ENCODE results near the gene CEBPE. TPM values are rescaled to one million over a fixed set of nuclear protein-coding genes. Genes with fewer than 3 reads are reported as not detected.

CEBPE gene
- total RNA-seq, 2 experiments from 2014 or later, result 1.1 to 2.3 TPM

- no peak for TF ChIP-seq EZH2phosphoT487 (IDR thresholded peaks at IDR 0.05; ENCODE audit: borderline replicate concordance, low read depth, low read length)
- no peak for TF ChIP-seq CTCF (conservative IDR thresholded peaks at IDR 0.05; ENCODE audit: low read length)
- ChIA-PET CTCF (ENCODE audit: unreplicated experiment) (no interaction called here), POLR2A (interaction anchor here (0.6 kb wide), 1 partner anchor 299 kb away, joined by 3 read pairs; no protein-coding TSS in a partner anchor)
- Histone ChIP-seq H3K27ac (ENCODE audit: low read depth, low read length, poor library complexity, severe bottlenecking) (no peak overlapping the region), H3K4me1 (ENCODE audit: insufficient read depth, low read length, poor library complexity, severe bottlenecking) (no peaks in the 10 kb centered on the region), H2AFZ (ENCODE audit: low read length) (no peak overlapping the region), H3K9me2 (ENCODE audit: insufficient read depth, low read length) (no peaks in the 10 kb centered on the region), H3K4me2 (ENCODE audit: low read length) (no peak overlapping the region), H3K9me3 (ENCODE audit: low read length) (no peaks in the 10 kb centered on the region), H4K20me1 (ENCODE audit: insufficient read depth, low read length) (no peaks in the 10 kb centered on the region), H3K79me2 (ENCODE audit: insufficient read depth, low read depth, low read length) (no peaks in the 10 kb centered on the region), H3K36me3 (ENCODE audit: insufficient read depth, low read length) (no peaks in the 10 kb centered on the region), H3K4me3 (ENCODE audit: low read depth, low read length, poor library complexity, severe bottlenecking) (no peak overlapping the region)
- no TSS peak for BruUV-seq (replicated peaks)
- intact Hi-C loops (cut with micrococcal nuclease; ENCODE audit: unreplicated experiment), result no loop called here
- DNase-seq (ENCODE audit: low spot score), result no peak
Measured at GRCh38 chr14:23167116-23167847, 48.2 kb upstream of the CEBPE start.

DNA sequence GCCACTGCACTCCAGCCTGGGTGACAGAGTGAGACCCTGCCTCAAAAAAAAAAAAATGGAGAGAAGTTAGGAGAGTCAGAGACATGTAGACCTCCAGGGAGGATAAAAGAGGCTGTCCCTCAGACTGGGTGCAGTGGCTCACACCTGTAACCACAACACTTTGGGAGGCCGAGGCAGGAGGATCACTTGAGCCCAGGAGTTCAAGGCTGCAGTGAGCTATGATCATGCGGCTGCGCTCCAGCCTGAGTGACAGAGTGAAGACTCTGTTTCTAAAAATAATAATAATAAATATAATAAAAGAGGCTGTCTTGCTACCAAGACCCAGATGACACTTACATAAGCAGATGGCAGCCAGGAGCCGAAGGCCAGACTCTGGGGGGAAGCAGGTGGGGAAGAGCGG is 45.9 kb upstream of the CEBPE start:
- no TSS peak for BruUV-seq (replicated peaks)
- H3K36me3 ChIP-seq (ENCODE audit: insufficient read depth, low read length), result no peaks in the 10 kb centered on the region
- H2AFZ ChIP-seq (ENCODE audit: low read length), result no peak overlapping the region
- no peaks in the 10 kb centered on the region for H3K9me3 ChIP-seq (ENCODE audit: low read length)
- no peaks in the 10 kb centered on the region for H3K4me1 ChIP-seq (ENCODE audit: insufficient read depth, low read length, poor library complexity, severe bottlenecking)
- H3K27ac ChIP-seq (ENCODE audit: low read depth, low read length, poor library complexity, severe bottlenecking), result no peak overlapping the region
- no peak for TF ChIP-seq EZH2phosphoT487 (IDR thresholded peaks at IDR 0.05; ENCODE audit: borderline replicate concordance, low read depth, low read length)
- no peak for TF ChIP-seq CTCF (conservative IDR thresholded peaks at IDR 0.05; ENCODE audit: low read length)
- no peak for DNase-seq (ENCODE audit: low spot score)
- POLR2A ChIA-PET, result interaction anchor here (0.8 kb wide), 1 partner anchor 35 kb away, joined by 3 read pairs; no protein-coding TSS in a partner anchor
- CTCF ChIA-PET (ENCODE audit: unreplicated experiment), result no interaction called here
- H3K4me2 ChIP-seq (ENCODE audit: low read length), result no peak overlapping the region
- H3K9me2 ChIP-seq (ENCODE audit: insufficient read depth, low read length), result no peaks in the 10 kb centered on the region
- intact Hi-C loops (cut with micrococcal nuclease; ENCODE audit: unreplicated experiment), result no loop called here
- H3K4me3 ChIP-seq (ENCODE audit: low read depth, low read length, poor library complexity, severe bottlenecking), result no peak overlapping the region
- no peaks in the 10 kb centered on the region for H3K79me2 ChIP-seq (ENCODE audit: insufficient read depth, low read depth, low read length)
- H4K20me1 ChIP-seq (ENCODE audit: insufficient read depth, low read length), result no peaks in the 10 kb centered on the region

DNA sequence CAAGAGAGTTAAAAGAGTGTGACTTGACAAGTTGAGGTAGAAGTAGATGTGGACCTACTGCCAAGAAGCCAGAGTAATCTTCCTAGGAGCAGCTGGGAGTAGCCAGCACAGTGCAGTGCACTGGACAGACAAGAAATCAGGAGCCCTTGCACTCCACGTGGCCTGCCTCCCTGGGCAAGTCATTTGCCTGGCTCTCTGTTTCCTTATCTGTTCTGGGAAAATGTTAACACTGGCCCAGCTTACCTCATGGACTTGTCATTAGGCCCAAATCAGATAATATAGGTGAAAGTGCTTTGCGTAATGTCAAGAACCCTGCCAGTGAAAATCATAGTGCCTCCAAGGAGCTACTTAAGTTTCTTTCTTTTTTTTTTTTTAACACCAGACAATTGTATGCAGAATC is 45.2 kb upstream of the CEBPE start:
- TF ChIP-seq EZH2phosphoT487 (IDR thresholded peaks at IDR 0.05; ENCODE audit: borderline replicate concordance, low read depth, low read length), result no peak
- no peak for TF ChIP-seq CTCF (conservative IDR thresholded peaks at IDR 0.05; ENCODE audit: low read length)
- BruUV-seq (replicated peaks), result no TSS peak
- Histone ChIP-seq H3K4me3 (ENCODE audit: low read depth, low read length, poor library complexity, severe bottlenecking) (no peak overlapping the region), H3K27ac (ENCODE audit: low read depth, low read length, poor library complexity, severe bottlenecking) (no peak overlapping the region), H3K4me2 (ENCODE audit: low read length) (no peak overlapping the region), H3K79me2 (ENCODE audit: insufficient read depth, low read depth, low read length) (no peaks in the 10 kb centered on the region), H3K9me2 (ENCODE audit: insufficient read depth, low read length) (no peaks in the 10 kb centered on the region), H2AFZ (ENCODE audit: low read length) (no peak overlapping the region), H4K20me1 (ENCODE audit: insufficient read depth, low read length) (no peaks in the 10 kb centered on the region), H3K36me3 (ENCODE audit: insufficient read depth, low read length) (no peaks in the 10 kb centered on the region), H3K4me1 (ENCODE audit: insufficient read depth, low read length, poor library complexity, severe bottlenecking) (no peaks in the 10 kb centered on the region), H3K9me3 (ENCODE audit: low read length) (no peaks in the 10 kb centered on the region)
- DNase-seq (ENCODE audit: low spot score), result no peak
- ChIA-PET POLR2A (no interaction called here), CTCF (ENCODE audit: unreplicated experiment) (interaction anchor here (0.6 kb wide), 1 partner anchor 368 kb away, joined by 3 read pairs; no protein-coding TSS in a partner anchor)
- intact Hi-C loops (cut with micrococcal nuclease; ENCODE audit: unreplicated experiment), result no loop called here
